OCI-LY7 (cell line): ENCODE data around the gene PLEKHH1. TPM values are rescaled to one million over a fixed set of nuclear protein-coding genes. Genes with fewer than 3 reads are reported as not detected.

Experiments
- BruUV-seq: library from RNA; stranded (reverse); fragments of 400-500 nt; replicated peaks from 2 replicates; lab custom pipeline; 2021; lab: Mats Ljungman, UMichigan
- CTCF ChIA-PET: fragments of 300-600 bp; sonication (Branson Sonifier 250); formaldehyde crosslinking; loops from one replicate; lab custom pipeline; 2022; ENCODE audit warnings: antibody characterized with exemption; ENCODE audit not compliant: unreplicated experiment; lab: Charles Lee
- POLR2A ChIA-PET: fragments of 300-600 bp; sonication (Branson Sonifier 250); formaldehyde crosslinking; loops from one replicate; lab custom pipeline; 2022; ENCODE audit warnings: antibody characterized with exemption; lab: Charles Lee
- DNase-seq: peaks from one replicate; pipeline ENCODE4 v3.0.0-alpha.2; 2015; ENCODE audit warnings: low spot score
- H2AFZ ChIP-seq: fragments of 200-600 bp; sonication (generic), shearing (Covaris generic); 2 replicates; pipeline ENCODE4 v1.6.1; 2014; ENCODE audit warnings: mild to moderate bottlenecking, antibody characterized with exemption, low read length, moderate library complexity
- H3K27ac ChIP-seq: fragments of 200-600 bp; sonication (generic); 2 replicates; pipeline ENCODE4 v1.5.1; 2014; ENCODE audit warnings: mixed run types, low read depth, mild to moderate bottlenecking, moderate library complexity, low read length, inconsistent platforms; ENCODE audit not compliant: poor library complexity, severe bottlenecking
- H3K36me3 ChIP-seq: fragments of 200-600 bp; sonication (generic); 2 replicates; pipeline ENCODE4 v1.6.1; 2014; ENCODE audit warnings: mild to moderate bottlenecking, antibody characterized with exemption, low read length, moderate library complexity, mixed read lengths; ENCODE audit not compliant: insufficient read depth
- H3K4me1 ChIP-seq: fragments of 200-600 bp; sonication (generic); 2 replicates; pipeline ENCODE4 v1.5.1; 2014; ENCODE audit warnings: mild to moderate bottlenecking, low read length; ENCODE audit not compliant: insufficient read depth, poor library complexity, severe bottlenecking
- H3K4me2 ChIP-seq: fragments of 200-600 bp; sonication (generic); 2 replicates; pipeline ENCODE4 v1.6.1; 2014; ENCODE audit warnings: mild to moderate bottlenecking, low read length
- H3K4me3 ChIP-seq: fragments of 200-600 bp; sonication (generic); 2 replicates; pipeline ENCODE4 v1.5.1; 2014; ENCODE audit warnings: mild to moderate bottlenecking, low read depth, low read length; ENCODE audit not compliant: poor library complexity, severe bottlenecking
- H3K79me2 ChIP-seq: fragments of 200-600 bp; sonication (generic); 2 replicates; pipeline ENCODE4 v1.6.1; 2016; ENCODE audit warnings: low read depth, mild to moderate bottlenecking, low read length, moderate library complexity, mixed read lengths; ENCODE audit not compliant: insufficient read depth
- H3K9me2 ChIP-seq: fragments of 200-600 bp; sonication (generic); 2 replicates; pipeline ENCODE4 v1.6.1; 2016; ENCODE audit warnings: mild to moderate bottlenecking, low read length, mixed read lengths; ENCODE audit not compliant: insufficient read depth
- H3K9me3 ChIP-seq: fragments of 200-600 bp; sonication (generic); 2 replicates; pipeline ENCODE4 v1.6.1; 2014; ENCODE audit warnings: mild to moderate bottlenecking, mixed run types, low read length, mixed read lengths
- H4K20me1 ChIP-seq: fragments of 200-600 bp; sonication (generic); 2 replicates; pipeline ENCODE4 v1.6.1; 2014; ENCODE audit warnings: mild to moderate bottlenecking, antibody characterized with exemption, low read length, moderate library complexity, mixed read lengths; ENCODE audit not compliant: insufficient read depth
- CTCF ChIP-seq: fragments of 200-600 bp; sonication (generic); conservative IDR thresholded peaks from 2 replicates; pipeline ENCODE4 v1.5.1; 2014; ENCODE audit warnings: mild to moderate bottlenecking, antibody characterized with exemption, low read length, moderate library complexity, mixed read lengths
- EZH2phosphoT487 ChIP-seq: fragments of 200-600 bp; sonication (generic); IDR thresholded peaks from 2 replicates; pipeline ENCODE4 v1.6.1; 2018; ENCODE audit warnings: low read depth, borderline replicate concordance, mild to moderate bottlenecking, mixed run types, antibody characterized with exemption, low read length, moderate library complexity, mixed read lengths
- intact Hi-C: fragments of 100-400 bp; cut with micrococcal nuclease; formaldehyde crosslinking; loops from one replicate; pipeline ENCODE4 v1.10.0; 2022; ENCODE audit not compliant: unreplicated experiment
- total RNA-seq, 2 experiments: library from RNA; depleted of rRNA in 1 of 2; stranded (reverse); fragments of >200 nt in 1 of 2; shearing (Covaris generic) in 1 of 2; gene quantifications; 2 replicates each; pipeline ENCODE4 v1.2.3, GENCODE V29; 2014 to 2022

Gene PLEKHH1
- total RNA-seq, 2 experiments from 2014 or later: not detected

GRCh38 chr14:67510836-67511235, 22.3 kb upstream of the PLEKHH1 start:
- H3K9me3 ChIP-seq: no peaks in the 10 kb centered on the region
- BruUV-seq: no TSS peak
- intact Hi-C loops: no loop called here
- H4K20me1 ChIP-seq: no peaks in the 10 kb centered on the region
- TF ChIP-seq EZH2phosphoT487 (no peak), CTCF (no peak)
- H3K9me2 ChIP-seq: no peaks in the 10 kb centered on the region
- no peak overlapping the region for H3K27ac ChIP-seq
- peaks cover 30% of the 10 kb centered on the region for H3K4me1 ChIP-seq
- ChIA-PET CTCF (interaction anchor here (1.1 kb wide), 1 partner anchor 22 kb away, joined by 3 read pairs; the partner anchor contains the start of gene TMEM229B), POLR2A (interaction anchor here (1.4 to 2.3 kb wide), 2 partner anchors 10 to 151 kb away, joined by 3 to 6 read pairs; partner anchors contain the start of genes ATP6V1D and EIF2S1)
- H2AFZ ChIP-seq: no peak overlapping the region
- no peak for DNase-seq
- H3K4me2 ChIP-seq: no peak overlapping the region
- no peaks in the 10 kb centered on the region for H3K79me2 ChIP-seq
- no peaks in the 10 kb centered on the region for H3K36me3 ChIP-seq
- no peak overlapping the region for H3K4me3 ChIP-seq

- DNase-seq: peak; percentile 14
- TF ChIP-seq CTCF: no peak
- Histone ChIP-seq H3K27ac (peak overlapping the region; percentile 48), H3K79me2 (no peaks in the 10 kb centered on the region), H3K9me3 (no peaks in the 10 kb centered on the region), H3K4me3 (peak overlapping the region; percentile 17), H4K20me1 (no peaks in the 10 kb centered on the region), H3K36me3 (no peaks in the 10 kb centered on the region), H3K4me2 (peak overlapping the region; percentile 94), H2AFZ (peak overlapping the region; percentile 98; the same call in 1 of the 2 replicates), H3K9me2 (no peaks in the 10 kb centered on the region), H3K4me1 (peaks cover 37% of the 10 kb centered on the region)
- POLR2A ChIA-PET: interaction anchor here (0.7 to 2.8 kb wide), 13 partner anchors 8 to 183 kb away, joined by 3 to 15 read pairs (median 3); partner anchors contain the start of gene RDH11
- intact Hi-C loops: no loop called here
- CTCF ChIA-PET: interaction anchor here (0.6 to 2.2 kb wide), 3 partner anchors 24 to 85 kb away, joined by 3 to 11 read pairs (median 5); partner anchors contain the start of gene TMEM229B
- BruUV-seq: TSS peak; percentile 43
These were observed 20.4 kb upstream of the PLEKHH1 start for GRCh38 chr14:67512463-67513310.
